GM23338 (cell line): ENCODE data around the gene CBFA2T3. TPM values are rescaled to one million over a fixed set of nuclear protein-coding genes. Genes with fewer than 3 reads are reported as not detected.

Experiments
- ATAC-seq: fragments of 200-7000 bp; cut with Tn5 transposase; 3 replicates; pipeline ENCODE4 v1.9.1; 2020
- DNase-seq: peaks from one replicate; pipeline ENCODE4 v3.0.0-alpha.2; 2015; ENCODE audit warnings: low spot score
- H2AFZ ChIP-seq: fragments of 200-600 bp; sonication (generic); 2 replicates; pipeline ENCODE4 v1.8.0; 2016; ENCODE audit warnings: antibody characterized with exemption, mild to moderate bottlenecking, moderate library complexity
- H3F3A ChIP-seq: fragments of 200-600 bp; sonication (generic); replicated peaks from 2 replicates; pipeline ENCODE4 v1.8.0; 2017; ENCODE audit warnings: antibody characterized with exemption, mixed run types, low read depth
- H3K27ac ChIP-seq: fragments of 200-600 bp; sonication (generic); 2 replicates; pipeline ENCODE4 v1.6.1; 2016; ENCODE audit warnings: low read depth
- H3K27me3 ChIP-seq: fragments of 200-600 bp; sonication (generic); 2 replicates; pipeline ENCODE4 v1.8.0; 2016; ENCODE audit warnings: mild to moderate bottlenecking, mixed run types, moderate library complexity; ENCODE audit not compliant: insufficient read depth
- H3K36me3 ChIP-seq: fragments of 200-600 bp; sonication (generic); 2 replicates; pipeline ENCODE4 v1.8.0; 2016; ENCODE audit warnings: mild to moderate bottlenecking; ENCODE audit not compliant: insufficient read depth
- H3K4me1 ChIP-seq: fragments of 200-600 bp; sonication (generic); 2 replicates; pipeline ENCODE4 v1.8.0; 2016; ENCODE audit warnings: mild to moderate bottlenecking, moderate library complexity; ENCODE audit not compliant: insufficient read depth
- H3K4me2 ChIP-seq: fragments of 200-600 bp; sonication (generic); 2 replicates; pipeline ENCODE4 v1.7.1; 2017; ENCODE audit warnings: mixed run types
- H3K4me3 ChIP-seq: fragments of 200-600 bp; sonication (generic); 2 replicates; pipeline ENCODE4 v1.6.1; 2016; ENCODE audit warnings: mixed run types
- H3K79me2 ChIP-seq: fragments of 200-600 bp; sonication (generic); replicated peaks from 2 replicates; pipeline ENCODE4 v1.8.0; 2017; ENCODE audit warnings: mild to moderate bottlenecking; ENCODE audit not compliant: insufficient read depth
- H3K9me2 ChIP-seq: fragments of 200-600 bp; sonication (generic); 2 replicates; pipeline ENCODE4 v1.8.0; 2017; ENCODE audit not compliant: insufficient read depth
- H4K20me1 ChIP-seq: fragments of 200-600 bp; sonication (generic); replicated peaks from 2 replicates; pipeline ENCODE4 v1.8.0; 2017; ENCODE audit warnings: mild to moderate bottlenecking; ENCODE audit not compliant: insufficient read depth
- H3K27ac Mint-ChIP-seq: 2 replicates; pipeline ENCODE4 v1.8.0; 2020; ENCODE audit warnings: inconsistent platforms, mild to moderate bottlenecking, moderate library complexity, mixed read lengths
- H3K27me3 Mint-ChIP-seq: 3 replicates; pipeline ENCODE4 v1.8.0; 2022; ENCODE audit warnings: low read depth, mild to moderate bottlenecking, moderate library complexity, mixed read lengths, inconsistent platforms; ENCODE audit not compliant: insufficient read depth, poor library complexity
- H3K36me3 Mint-ChIP-seq: 3 replicates; pipeline ENCODE4 v1.8.0; 2021; ENCODE audit warnings: low read depth, mild to moderate bottlenecking, inconsistent platforms, moderate library complexity, mixed read lengths
- H3K4me1 Mint-ChIP-seq: 3 replicates; pipeline ENCODE4 v1.8.0; 2020; ENCODE audit warnings: mild to moderate bottlenecking, inconsistent platforms, mixed read lengths
- H3K4me3 Mint-ChIP-seq: 3 replicates; pipeline ENCODE4 v1.8.0; 2021; ENCODE audit warnings: moderate library complexity, mild to moderate bottlenecking, inconsistent platforms, mixed read lengths
- H3K9me3 Mint-ChIP-seq: 3 replicates; pipeline ENCODE4 v1.8.0; 2020; ENCODE audit warnings: moderate library complexity, mild to moderate bottlenecking, inconsistent platforms, mixed read lengths
- CTCF ChIP-seq, 2 experiments: fragments of 200-600 bp in 1 of 2; sonication (generic) in 1 of 2; conservative IDR thresholded peaks; 2 replicates each; pipeline versions ENCODE4 v1.5.1 to v1.6.1; 2016 to 2017; ENCODE audit warnings: antibody characterized with exemption in 2 of 2, low read depth in 2 of 2, mild to moderate bottlenecking in 2 of 2, moderate library complexity in 1 of 2
- ETS1 ChIP-seq: IDR thresholded peaks from 2 replicates; pipeline ENCODE4 v1.6.1; 2016; ENCODE audit warnings: antibody characterized with exemption
- EZH2 ChIP-seq: fragments of 200-600 bp; sonication (generic); IDR thresholded peaks from one replicate; pipeline ENCODE4 v1.8.0; 2017; ENCODE audit warnings: antibody characterized with exemption, mild to moderate bottlenecking, low read depth; ENCODE audit not compliant: unreplicated experiment
- JUNB ChIP-seq: IDR thresholded peaks from one replicate; pipeline ENCODE4 v1.6.1; 2016; ENCODE audit warnings: antibody characterized with exemption; ENCODE audit not compliant: unreplicated experiment
- NANOG ChIP-seq: IDR thresholded peaks from 2 replicates; pipeline ENCODE4 v1.6.1; 2016; ENCODE audit warnings: antibody characterized with exemption, borderline replicate concordance
- REST ChIP-seq: IDR thresholded peaks from one replicate; pipeline ENCODE4 v1.6.1; 2018; ENCODE audit warnings: antibody characterized with exemption; ENCODE audit not compliant: unreplicated experiment
- STAT1 ChIP-seq: IDR thresholded peaks from one replicate; pipeline ENCODE4 v1.6.1; 2016; ENCODE audit warnings: antibody characterized with exemption; ENCODE audit not compliant: unreplicated experiment
- ZNF331 ChIP-seq: fragments of 250-450 bp; sonication (Bioruptor Pico); IDR thresholded peaks from 2 replicates; pipeline ENCODE4 v1.5.0; 2020; ENCODE audit warnings: low read depth, mild to moderate bottlenecking, moderate library complexity
- polyA plus RNA-seq: library from polyadenylated mRNA; unstranded; fragments of >200 nt; fragmentation: Nextera tagmentation; extraction: Ambion mirVana; gene quantifications from 2 replicates; pipeline ENCODE4 v1.2.1, GENCODE V29; 2016
- total RNA-seq: library from RNA; depleted of rRNA; stranded (reverse); fragments of >200 nt; shearing (Covaris generic); gene quantifications from 2 replicates; pipeline ENCODE4 v1.2.3, GENCODE V29; 2014

CBFA2T3 gene
- total and polyA plus RNA-seq, 2 experiments from 2014 or later: 0.87 to 1.5 TPM

GRCh38 chr16:88897696-88898425, 79.1 kb downstream of the CBFA2T3 start:
- no peak overlapping the region for H3K27ac ChIP-seq
- H2AFZ ChIP-seq: no peak overlapping the region
- Mint-ChIP-seq H3K27me3 (peaks cover 3% of the 10 kb centered on the region), H3K9me3 (no peaks in the 10 kb centered on the region), H3K36me3 (no peaks in the 10 kb centered on the region), H3K4me1 (peaks cover 3% of the 10 kb centered on the region; the same call in 1 of the 3 replicates), H3K27ac (no peak overlapping the region), H3K4me3 (no peak overlapping the region)
- no peaks in the 10 kb centered on the region for H3F3A ChIP-seq
- no peak for TF ChIP-seq NANOG
- TF ChIP-seq CTCF (conservative IDR thresholded peaks at IDR 0.05; ENCODE audit: low read depth in 2 of 2): no peak
- no peak for TF ChIP-seq REST
- TF ChIP-seq JUNB: no peak
- no peaks in the 10 kb centered on the region for H4K20me1 ChIP-seq
- H3K4me3 ChIP-seq: no peak overlapping the region
- no peaks in the 10 kb centered on the region for H3K9me2 ChIP-seq
- no peaks in the 10 kb centered on the region for H3K36me3 ChIP-seq
- no peak overlapping the region for H3K4me2 ChIP-seq
- ATAC-seq (no peak), DNase-seq (no peak)
- H3K4me1 ChIP-seq: no peaks in the 10 kb centered on the region
- no peaks in the 10 kb centered on the region for H3K27me3 ChIP-seq
- H3K79me2 ChIP-seq: no peaks in the 10 kb centered on the region

- Mint-ChIP-seq H3K36me3 (no peaks in the 10 kb centered on the region), H3K27me3 (peaks cover 5% of the 10 kb centered on the region), H3K27ac (no peak overlapping the region), H3K9me3 (no peaks in the 10 kb centered on the region), H3K4me1 (no peaks in the 10 kb centered on the region), H3K4me3 (no peak overlapping the region)
- no peaks in the 10 kb centered on the region for H4K20me1 ChIP-seq
- H3K4me2 ChIP-seq: no peak overlapping the region
- H2AFZ ChIP-seq: no peak overlapping the region
- H3K79me2 ChIP-seq: no peaks in the 10 kb centered on the region
- TF ChIP-seq ETS1: no peak
- no peak for TF ChIP-seq STAT1
- no peak for TF ChIP-seq ZNF331
- TF ChIP-seq EZH2: no peak
- H3K4me3 ChIP-seq: no peak overlapping the region
- no peaks in the 10 kb centered on the region for H3K4me1 ChIP-seq
- ATAC-seq (no peak), DNase-seq (no peak)
- no peaks in the 10 kb centered on the region for H3K27me3 ChIP-seq
- no peaks in the 10 kb centered on the region for H3K9me2 ChIP-seq
- H3K27ac ChIP-seq: no peak overlapping the region
- no peaks in the 10 kb centered on the region for H3F3A ChIP-seq
- no peaks in the 10 kb centered on the region for H3K36me3 ChIP-seq
Measured at GRCh38 chr16:88896238-88897070, 80.6 kb downstream of the CBFA2T3 start.
